ENCODE measurements around the gene SP1.
A peak's percentile ranks its signal among the peaks of the same experiment; 100 is the strongest.

SP1 gene

GRCh38 chr12:53344824-53345485, 35.0 kb upstream of the SP1 start (continued):
- TF ChIP-seq MYNN (tag by site-specific recombination; IDR thresholded peaks at IDR 0.05; ENCODE audit: borderline replicate concordance) (no peak), ZNF629 (tag by site-specific recombination; IDR thresholded peaks at IDR 0.05) (peak; percentile 37; the same call in 1 of the 2 replicates), ZNF513 (tag by site-specific recombination; IDR thresholded peaks at IDR 0.05) (no peak), ZNF302 (tag by site-specific recombination; IDR thresholded peaks at IDR 0.05; ENCODE audit: low read depth) (no peak), ZNF133 (tag by site-specific recombination; IDR thresholded peaks at IDR 0.05) (no peak), EGR2 (tag by site-specific recombination; IDR thresholded peaks at IDR 0.05; ENCODE audit: low read depth) (0 out of 2 replicates have a peak, but pooled peaks have one; percentile 6), ZBTB11 (tag by site-specific recombination; conservative IDR thresholded peaks at IDR 0.05; ENCODE audit: low read depth) (peak; percentile 75), ZFHX2 (tag by site-specific recombination; conservative IDR thresholded peaks at IDR 0.05) (0 out of 2 replicates have a peak, but pooled peaks have one; percentile 31), PRDM1 (tag by site-specific recombination; IDR thresholded peaks at IDR 0.05) (peak; percentile 90), ZNF449 (tag by site-specific recombination; IDR thresholded peaks at IDR 0.05) (no peak), ZBTB17 (tag by site-specific recombination; IDR thresholded peaks at IDR 0.05) (peak; percentile 67), ZNF132 (tag by site-specific recombination; IDR thresholded peaks at IDR 0.05; ENCODE audit: borderline replicate concordance) (no peak), ZNF530 (tag by site-specific recombination; IDR thresholded peaks at IDR 0.05; ENCODE audit: low read depth) (no peak), ZNF121 (tag by site-specific recombination; IDR thresholded peaks at IDR 0.05) (no peak), SP7 (tag by site-specific recombination; IDR thresholded peaks at IDR 0.05) (peak; percentile 53; the same call in 1 of the 2 replicates), ZNF184 (tag by site-specific recombination; IDR thresholded peaks at IDR 0.05) (no peak), SP2 (tag by site-specific recombination; IDR thresholded peaks at IDR 0.05) (peak; percentile 50), ZNF837 (tag by site-specific recombination; IDR thresholded peaks at IDR 0.05) (no peak), SCRT2 (tag by site-specific recombination; IDR thresholded peaks at IDR 0.05) (no peak), ZIC2 (tag by site-specific recombination; IDR thresholded peaks at IDR 0.05) (peak; percentile 95), ZBTB44 (tag by site-specific recombination; IDR thresholded peaks at IDR 0.05) (no peak), TSHZ1 (tag by site-specific recombination; IDR thresholded peaks at IDR 0.05; ENCODE audit: borderline replicate concordance) (no peak), ZNF416 (tag by site-specific recombination; IDR thresholded peaks at IDR 0.05) (no peak), ZNF596 (tag by site-specific recombination; IDR thresholded peaks at IDR 0.05) (no peak), SP3 (tag by site-specific recombination; IDR thresholded peaks at IDR 0.05) (peak; percentile 67), ZNF239 (tag by site-specific recombination; IDR thresholded peaks at IDR 0.05) (0 out of 2 replicates have a peak, but pooled peaks have one; percentile 8), ZSCAN16 (tag by site-specific recombination; IDR thresholded peaks at IDR 0.05) (no peak), ZNF792 (tag by site-specific recombination; IDR thresholded peaks at IDR 0.05) (no peak), ZNF548 (tag by site-specific recombination; IDR thresholded peaks at IDR 0.05) (no peak), ZNF214 (tag by site-specific recombination; IDR thresholded peaks at IDR 0.05; ENCODE audit: borderline replicate concordance) (no peak)

All from HEK293 (cell line).